ENCODE measurements around the gene RAB11FIP4. TPM values are rescaled to one million over a fixed set of nuclear protein-coding genes. Genes with fewer than 3 reads are reported as not detected.

Gene RAB11FIP4
- total and polyA plus RNA-seq, 4 experiments from 2014 or later, result 8.3 to 47.4 (median 30.0) TPM

- Mint-ChIP-seq H3K27me3 (no peaks in the 10 kb centered on the region), H3K36me3 (no peaks in the 10 kb centered on the region), H3K4me1 (no peaks in the 10 kb centered on the region), H3K9me3 (no peaks in the 10 kb centered on the region), H3K4me3 (no peak overlapping the region), H3K27ac (no peak overlapping the region)
- CTCF ChIA-PET (ENCODE audit: partially characterized antibody), result interaction anchor here (1.3 kb wide), 1 partner anchor 25 kb away, joined by 4 read pairs; no protein-coding TSS in a partner anchor
- no peak for DNase-seq
- Histone ChIP-seq H3K27me3 (ENCODE audit: insufficient read depth, low read length) (no peaks in the 10 kb centered on the region), H3K27ac (ENCODE audit: low read depth, low read length) (no peak overlapping the region), H3K4me1 (ENCODE audit: insufficient read depth, low read length) (no peaks in the 10 kb centered on the region), H3K36me3 (ENCODE audit: insufficient read depth, low read length) (no peaks in the 10 kb centered on the region), H3K4me3 (ENCODE audit: low read length in 2 of 2) (no peak overlapping the region), H3K9me3 (ENCODE audit: control insufficient read depth in 1 of 2, low read length in 2 of 2) (no peaks in the 10 kb centered on the region)
- POLR2A ChIA-PET (ENCODE audit: partially characterized antibody), result interaction anchor here (0.6 kb wide), 1 partner anchor 86 kb away, joined by 3 read pairs; no protein-coding TSS in a partner anchor
- intact Hi-C loops (cut with micrococcal nuclease), result no loop called here
Observed at GRCh38 chr17:31462261-31462660, 70.8 kb downstream of the RAB11FIP4 start.

GRCh38 chr17:31466096-31466760 is 74.8 kb downstream of the RAB11FIP4 start:
- CTCF ChIA-PET (ENCODE audit: partially characterized antibody), result interaction anchor here (1.0 to 1.2 kb wide), 3 partner anchors 31 to 77 kb away, joined by 3 read pairs; no protein-coding TSS in a partner anchor
- Histone ChIP-seq H3K36me3 (ENCODE audit: insufficient read depth, low read length) (no peaks in the 10 kb centered on the region), H3K27ac (ENCODE audit: low read depth, low read length) (no peak overlapping the region), H3K4me3 (ENCODE audit: low read length in 2 of 2) (no peak overlapping the region), H3K4me1 (ENCODE audit: insufficient read depth, low read length) (peaks cover 11% of the 10 kb centered on the region), H3K9me3 (ENCODE audit: control insufficient read depth in 1 of 2, low read length in 2 of 2) (no peaks in the 10 kb centered on the region), H3K27me3 (ENCODE audit: insufficient read depth, low read length) (no peaks in the 10 kb centered on the region)
- H3K4me1 Mint-ChIP-seq, result peaks cover 0 to 2% (median 0%) of the 10 kb centered on the region in 4 donors
- intact Hi-C loops (cut with micrococcal nuclease), result no loop called here
- H3K9me3 Mint-ChIP-seq, result no peaks in the 10 kb centered on the region
- H3K36me3 Mint-ChIP-seq, result no peaks in the 10 kb centered on the region
- H3K4me3 Mint-ChIP-seq, result peak overlapping the region in 1 of 8 donors; percentile 26
- no peaks in the 10 kb centered on the region for H3K27me3 Mint-ChIP-seq
- no peak overlapping the region for H3K27ac Mint-ChIP-seq
- POLR2A ChIA-PET (ENCODE audit: partially characterized antibody), result interaction anchor here (1.7 kb wide), 1 partner anchor 22 kb away, joined by 4 read pairs; no protein-coding TSS in a partner anchor
- DNase-seq, result no peak

GRCh38 chr17:31467502-31468256 is 76.2 kb downstream of the RAB11FIP4 start:
- intact Hi-C loops (cut with micrococcal nuclease), result no loop called here
- Mint-ChIP-seq H3K4me3 (no peak overlapping the region), H3K36me3 (no peaks in the 10 kb centered on the region), H3K27me3 (no peaks in the 10 kb centered on the region), H3K27ac (no peak overlapping the region), H3K4me1 (peaks cover 0 to 2% (median 0%) of the 10 kb centered on the region in 4 donors), H3K9me3 (no peaks in the 10 kb centered on the region)
- Histone ChIP-seq H3K9me3 (ENCODE audit: control insufficient read depth in 1 of 2, low read length in 2 of 2) (no peaks in the 10 kb centered on the region), H3K27me3 (ENCODE audit: insufficient read depth, low read length) (no peaks in the 10 kb centered on the region), H3K4me1 (ENCODE audit: insufficient read depth, low read length) (peaks cover 11% of the 10 kb centered on the region), H3K36me3 (ENCODE audit: insufficient read depth, low read length) (no peaks in the 10 kb centered on the region), H3K4me3 (ENCODE audit: low read length in 2 of 2) (no peak overlapping the region), H3K27ac (ENCODE audit: low read depth, low read length) (no peak overlapping the region)
- CTCF ChIA-PET (ENCODE audit: partially characterized antibody), result interaction anchor here (1.0 to 1.7 kb wide), 3 partner anchors 12 to 379 kb away, joined by 3 read pairs; no protein-coding TSS in a partner anchor
- DNase-seq, result no peak
- POLR2A ChIA-PET (ENCODE audit: partially characterized antibody), result interaction anchor here (1.0 to 1.7 kb wide), 2 partner anchors 20 kb away, joined by 4 read pairs; no protein-coding TSS in a partner anchor

DNA sequence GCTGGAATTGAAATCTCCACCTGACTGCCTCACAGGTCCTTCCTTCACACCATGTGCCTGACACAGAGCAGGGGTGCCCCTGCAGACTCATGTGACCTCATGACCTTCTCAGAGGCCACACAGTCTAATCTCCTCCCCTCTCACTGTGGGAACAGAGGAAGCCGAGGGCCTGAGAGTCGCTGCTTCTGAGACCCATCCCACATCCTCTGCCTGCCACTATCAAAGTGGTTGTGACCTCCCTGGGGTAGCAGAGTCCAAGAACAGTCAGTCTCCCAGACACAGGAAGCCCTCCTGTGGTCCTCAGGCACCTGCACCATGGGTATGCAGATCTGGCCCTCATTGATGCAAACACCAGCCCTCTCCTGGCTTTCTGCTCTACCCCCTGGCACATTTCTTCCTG is 78.5 kb downstream of the RAB11FIP4 start:
- ChIA-PET CTCF (ENCODE audit: partially characterized antibody) (interaction anchor here (1.9 kb wide), 1 partner anchor 39 kb away, joined by 8 read pairs; no protein-coding TSS in a partner anchor), POLR2A (ENCODE audit: partially characterized antibody) (no interaction called here)
- Mint-ChIP-seq H3K27me3 (no peaks in the 10 kb centered on the region), H3K36me3 (no peaks in the 10 kb centered on the region), H3K9me3 (no peaks in the 10 kb centered on the region), H3K27ac (peak overlapping the region in 2 of 7 donors; percentile 85 to 87), H3K4me1 (peaks cover 0 to 2% (median 0%) of the 10 kb centered on the region in 4 donors), H3K4me3 (peak overlapping the region in 2 of 8 donors; percentile 27 to 60)
- H3K4me1 ChIP-seq (ENCODE audit: insufficient read depth, low read length), result peaks cover 11% of the 10 kb centered on the region
- DNase-seq, result no peak
- H3K27ac ChIP-seq (ENCODE audit: low read depth, low read length), result no peak overlapping the region
- H3K9me3 ChIP-seq (ENCODE audit: control insufficient read depth in 1 of 2, low read length in 2 of 2), result no peaks in the 10 kb centered on the region
- no peaks in the 10 kb centered on the region for H3K36me3 ChIP-seq (ENCODE audit: insufficient read depth, low read length)
- intact Hi-C loops (cut with micrococcal nuclease), result no loop called here
- H3K4me3 ChIP-seq (ENCODE audit: low read length in 2 of 2), result no peak overlapping the region
- no peaks in the 10 kb centered on the region for H3K27me3 ChIP-seq (ENCODE audit: insufficient read depth, low read length)

DNA sequence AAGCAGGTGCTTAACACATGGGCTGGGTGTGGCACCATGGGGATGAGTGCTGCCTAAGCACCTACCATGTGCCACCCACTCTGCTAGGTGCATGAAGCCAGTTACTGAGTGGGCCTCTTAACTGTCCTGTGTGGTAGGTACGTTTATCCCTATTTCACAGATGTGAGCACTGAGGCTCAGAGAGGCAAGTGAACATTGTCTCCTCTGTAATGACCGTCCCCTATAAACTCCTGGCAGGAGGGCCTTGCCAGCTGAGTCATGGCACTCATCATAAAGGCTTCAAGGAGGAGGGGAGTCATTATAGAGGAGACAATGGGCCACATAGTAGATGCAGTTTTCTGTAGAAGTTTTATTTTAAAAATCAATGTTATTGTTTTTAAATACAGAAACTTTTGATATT is 79.1 kb downstream of the RAB11FIP4 start:
- no peaks in the 10 kb centered on the region for H3K36me3 ChIP-seq (ENCODE audit: insufficient read depth, low read length)
- H3K27me3 ChIP-seq (ENCODE audit: insufficient read depth, low read length), result no peaks in the 10 kb centered on the region
- peaks cover 11% of the 10 kb centered on the region for H3K4me1 ChIP-seq (ENCODE audit: insufficient read depth, low read length)
- Mint-ChIP-seq H3K4me1 (peaks cover 0 to 2% (median 0%) of the 10 kb centered on the region in 4 donors), H3K4me3 (peak overlapping the region in 1 of 8 donors; percentile 60), H3K36me3 (no peaks in the 10 kb centered on the region), H3K9me3 (no peaks in the 10 kb centered on the region), H3K27ac (peak overlapping the region in 2 of 7 donors; percentile 85 to 87), H3K27me3 (no peaks in the 10 kb centered on the region)
- intact Hi-C loops (cut with micrococcal nuclease), result no loop called here
- H3K4me3 ChIP-seq (ENCODE audit: low read length in 2 of 2), result no peak overlapping the region
- no peak for DNase-seq
- ChIA-PET CTCF (ENCODE audit: partially characterized antibody) (interaction anchor here (1.7 kb wide), 1 partner anchor 32 kb away, joined by 3 read pairs; no protein-coding TSS in a partner anchor), POLR2A (ENCODE audit: partially characterized antibody) (interaction anchor here (1.0 kb wide), 1 partner anchor 41 kb away, joined by 3 read pairs; no protein-coding TSS in a partner anchor)
- H3K27ac ChIP-seq (ENCODE audit: low read depth, low read length), result no peak overlapping the region
- no peaks in the 10 kb centered on the region for H3K9me3 ChIP-seq (ENCODE audit: control insufficient read depth in 1 of 2, low read length in 2 of 2)

DNA sequence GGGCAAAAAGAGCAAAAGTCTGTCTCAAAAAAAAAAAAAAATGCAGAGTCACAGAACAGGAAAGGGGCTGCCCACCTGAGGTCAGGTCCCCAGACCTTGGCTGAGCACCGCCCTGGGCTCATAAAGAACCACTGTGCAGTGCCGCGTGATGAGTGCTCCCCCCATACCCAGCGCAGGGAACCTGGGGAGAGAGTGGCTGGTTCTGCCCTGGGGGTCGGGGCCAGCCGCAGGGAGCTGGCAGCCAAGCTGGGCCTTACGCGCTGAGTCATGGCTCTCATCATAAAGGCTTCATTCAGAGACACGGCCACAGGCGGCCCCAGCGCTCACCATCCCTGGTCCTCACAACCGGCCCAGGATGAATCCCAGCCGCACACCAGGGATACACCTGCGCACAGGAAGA is 80.7 kb downstream of the RAB11FIP4 start:
- POLR2A ChIA-PET (ENCODE audit: partially characterized antibody), result no interaction called here
- no peak overlapping the region for H3K27ac ChIP-seq (ENCODE audit: low read depth, low read length)
- no peak overlapping the region for H3K4me3 ChIP-seq (ENCODE audit: low read length in 2 of 2)
- Mint-ChIP-seq H3K36me3 (no peaks in the 10 kb centered on the region), H3K4me3 (no peak overlapping the region), H3K4me1 (peaks cover 0 to 2% (median 0%) of the 10 kb centered on the region in 4 donors), H3K9me3 (no peaks in the 10 kb centered on the region), H3K27me3 (no peaks in the 10 kb centered on the region), H3K27ac (no peak overlapping the region)
- H3K27me3 ChIP-seq (ENCODE audit: insufficient read depth, low read length), result no peaks in the 10 kb centered on the region
- CTCF ChIA-PET (ENCODE audit: partially characterized antibody), result interaction anchor here (1.7 kb wide), 1 partner anchor 33 kb away, joined by 3 read pairs; no protein-coding TSS in a partner anchor
- no peak for DNase-seq
- intact Hi-C loops (cut with micrococcal nuclease), result no loop called here
- H3K36me3 ChIP-seq (ENCODE audit: insufficient read depth, low read length), result no peaks in the 10 kb centered on the region
- H3K4me1 ChIP-seq (ENCODE audit: insufficient read depth, low read length), result peaks cover 11% of the 10 kb centered on the region
- H3K9me3 ChIP-seq (ENCODE audit: control insufficient read depth in 1 of 2, low read length in 2 of 2), result no peaks in the 10 kb centered on the region
